GM23338 (cell line): ENCODE measurements around the gene SLC9A2.
A peak's percentile ranks its signal among the peaks of the same experiment; 100 is the strongest.

Experiments used
- CREB1 ChIP-seq: fragments of 250-450 bp; sonication (Bioruptor Pico); IDR thresholded peaks from 2 replicates; pipeline ENCODE4 v1.5.0; 2020; ENCODE audit warnings: low read depth, mild to moderate bottlenecking, moderate library complexity
- EZH2 ChIP-seq: fragments of 200-600 bp; sonication (generic); IDR thresholded peaks from one replicate; pipeline ENCODE4 v1.8.0; 2017; ENCODE audit warnings: antibody characterized with exemption, mild to moderate bottlenecking, low read depth; ENCODE audit not compliant: unreplicated experiment
- EZH2phosphoT487 ChIP-seq: fragments of 200-600 bp; sonication (generic); IDR thresholded peaks from one replicate; pipeline ENCODE4 v1.8.1; 2018; ENCODE audit warnings: antibody characterized with exemption; ENCODE audit not compliant: unreplicated experiment
- JUNB ChIP-seq: IDR thresholded peaks from one replicate; pipeline ENCODE4 v1.6.1; 2016; ENCODE audit warnings: antibody characterized with exemption; ENCODE audit not compliant: unreplicated experiment
- NANOG ChIP-seq: IDR thresholded peaks from 2 replicates; pipeline ENCODE4 v1.6.1; 2016; ENCODE audit warnings: antibody characterized with exemption, borderline replicate concordance
- POLR2AphosphoS5 ChIP-seq: IDR thresholded peaks from 2 replicates; pipeline ENCODE4 v1.6.1; 2016; ENCODE audit warnings: antibody characterized with exemption, low read depth
- ZNF114 ChIP-seq: fragments of 250-450 bp; sonication (Bioruptor Pico); IDR thresholded peaks from 2 replicates; pipeline ENCODE4 v1.5.0; 2020; ENCODE audit warnings: mild to moderate bottlenecking, moderate library complexity
- TF ChIP-seq, protein P1 (sequence below), 2 experiments: fragments of 200-600 bp in 1 of 2; sonication (generic) in 1 of 2; conservative IDR thresholded peaks; 2 replicates each; pipeline versions ENCODE4 v1.5.1 to v1.6.1; 2016 to 2017; ENCODE audit warnings: antibody characterized with exemption in 2 of 2, low read depth in 2 of 2, mild to moderate bottlenecking in 2 of 2, moderate library complexity in 1 of 2
- TF ChIP-seq, protein P2 (sequence below): IDR thresholded peaks from one replicate; pipeline ENCODE4 v1.6.1; 2018; ENCODE audit warnings: antibody characterized with exemption; ENCODE audit not compliant: unreplicated experiment
- TF ChIP-seq, protein P3 (sequence below): IDR thresholded peaks from 2 replicates; pipeline ENCODE4 v1.6.1; 2016; ENCODE audit warnings: antibody characterized with exemption

DNA sequence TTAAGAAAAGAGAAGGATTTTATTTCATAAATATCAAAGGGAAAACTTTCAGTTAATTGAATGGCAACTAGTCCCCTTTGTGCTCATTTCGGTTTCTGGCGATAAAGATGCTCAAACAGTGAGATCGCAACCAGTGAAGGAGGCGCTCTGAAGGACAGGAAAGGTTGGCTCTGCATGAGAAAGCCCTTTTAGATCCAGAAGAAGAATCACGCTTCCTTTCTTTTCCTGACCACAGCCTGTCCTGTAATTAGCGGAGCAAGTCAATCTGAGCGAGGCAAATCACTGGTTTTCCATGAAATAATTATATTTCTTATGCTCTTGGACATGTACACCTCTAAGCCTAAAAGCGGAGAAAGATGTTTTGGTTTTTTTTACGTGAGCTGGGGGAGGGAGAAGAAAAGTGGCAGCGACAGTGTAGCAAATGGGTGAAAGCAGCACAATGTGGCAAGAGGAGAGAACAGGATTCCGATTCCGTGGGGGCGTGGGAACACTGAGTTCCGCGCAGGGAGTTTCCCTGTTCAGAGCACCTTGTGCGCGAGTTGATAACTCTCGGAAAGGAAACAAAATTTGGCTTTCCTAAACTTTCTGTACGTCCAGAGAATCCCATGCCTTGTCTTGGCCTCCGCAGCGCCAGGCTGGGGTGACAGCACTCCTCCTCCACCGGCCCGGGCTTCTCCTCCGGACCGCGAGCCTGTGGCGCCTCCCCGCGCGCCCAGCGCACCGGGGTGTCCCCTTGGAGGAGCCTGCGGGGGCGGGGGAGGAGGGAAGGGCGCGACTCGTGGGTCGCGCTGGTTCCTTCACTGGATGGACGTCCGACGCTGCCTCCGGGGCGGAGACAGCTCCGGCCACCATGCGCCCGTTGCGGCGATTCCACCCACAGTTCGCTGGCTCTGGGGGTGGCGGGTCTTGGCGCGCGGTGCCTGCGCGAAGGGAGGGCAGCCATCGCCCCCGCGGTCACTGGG, 620 bp upstream of the SLC9A2 start:
- TF ChIP-seq, protein P1, sequence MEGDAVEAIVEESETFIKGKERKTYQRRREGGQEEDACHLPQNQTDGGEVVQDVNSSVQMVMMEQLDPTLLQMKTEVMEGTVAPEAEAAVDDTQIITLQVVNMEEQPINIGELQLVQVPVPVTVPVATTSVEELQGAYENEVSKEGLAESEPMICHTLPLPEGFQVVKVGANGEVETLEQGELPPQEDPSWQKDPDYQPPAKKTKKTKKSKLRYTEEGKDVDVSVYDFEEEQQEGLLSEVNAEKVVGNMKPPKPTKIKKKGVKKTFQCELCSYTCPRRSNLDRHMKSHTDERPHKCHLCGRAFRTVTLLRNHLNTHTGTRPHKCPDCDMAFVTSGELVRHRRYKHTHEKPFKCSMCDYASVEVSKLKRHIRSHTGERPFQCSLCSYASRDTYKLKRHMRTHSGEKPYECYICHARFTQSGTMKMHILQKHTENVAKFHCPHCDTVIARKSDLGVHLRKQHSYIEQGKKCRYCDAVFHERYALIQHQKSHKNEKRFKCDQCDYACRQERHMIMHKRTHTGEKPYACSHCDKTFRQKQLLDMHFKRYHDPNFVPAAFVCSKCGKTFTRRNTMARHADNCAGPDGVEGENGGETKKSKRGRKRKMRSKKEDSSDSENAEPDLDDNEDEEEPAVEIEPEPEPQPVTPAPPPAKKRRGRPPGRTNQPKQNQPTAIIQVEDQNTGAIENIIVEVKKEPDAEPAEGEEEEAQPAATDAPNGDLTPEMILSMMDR (conservative IDR thresholded peaks at IDR 0.05; ENCODE audit: low read depth in 2 of 2), result no peak
- TF ChIP-seq POLR2AphosphoS5, result no peak
- TF ChIP-seq EZH2, result peak; percentile 64
- TF ChIP-seq, protein P2, sequence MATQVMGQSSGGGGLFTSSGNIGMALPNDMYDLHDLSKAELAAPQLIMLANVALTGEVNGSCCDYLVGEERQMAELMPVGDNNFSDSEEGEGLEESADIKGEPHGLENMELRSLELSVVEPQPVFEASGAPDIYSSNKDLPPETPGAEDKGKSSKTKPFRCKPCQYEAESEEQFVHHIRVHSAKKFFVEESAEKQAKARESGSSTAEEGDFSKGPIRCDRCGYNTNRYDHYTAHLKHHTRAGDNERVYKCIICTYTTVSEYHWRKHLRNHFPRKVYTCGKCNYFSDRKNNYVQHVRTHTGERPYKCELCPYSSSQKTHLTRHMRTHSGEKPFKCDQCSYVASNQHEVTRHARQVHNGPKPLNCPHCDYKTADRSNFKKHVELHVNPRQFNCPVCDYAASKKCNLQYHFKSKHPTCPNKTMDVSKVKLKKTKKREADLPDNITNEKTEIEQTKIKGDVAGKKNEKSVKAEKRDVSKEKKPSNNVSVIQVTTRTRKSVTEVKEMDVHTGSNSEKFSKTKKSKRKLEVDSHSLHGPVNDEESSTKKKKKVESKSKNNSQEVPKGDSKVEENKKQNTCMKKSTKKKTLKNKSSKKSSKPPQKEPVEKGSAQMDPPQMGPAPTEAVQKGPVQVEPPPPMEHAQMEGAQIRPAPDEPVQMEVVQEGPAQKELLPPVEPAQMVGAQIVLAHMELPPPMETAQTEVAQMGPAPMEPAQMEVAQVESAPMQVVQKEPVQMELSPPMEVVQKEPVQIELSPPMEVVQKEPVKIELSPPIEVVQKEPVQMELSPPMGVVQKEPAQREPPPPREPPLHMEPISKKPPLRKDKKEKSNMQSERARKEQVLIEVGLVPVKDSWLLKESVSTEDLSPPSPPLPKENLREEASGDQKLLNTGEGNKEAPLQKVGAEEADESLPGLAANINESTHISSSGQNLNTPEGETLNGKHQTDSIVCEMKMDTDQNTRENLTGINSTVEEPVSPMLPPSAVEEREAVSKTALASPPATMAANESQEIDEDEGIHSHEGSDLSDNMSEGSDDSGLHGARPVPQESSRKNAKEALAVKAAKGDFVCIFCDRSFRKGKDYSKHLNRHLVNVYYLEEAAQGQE, result no peak
- no peak for TF ChIP-seq EZH2phosphoT487
- TF ChIP-seq CREB1 (CRISPR knock-in tag), result no peak
- no peak for TF ChIP-seq ZNF114 (CRISPR knock-in tag)
- TF ChIP-seq JUNB, result no peak
- TF ChIP-seq, protein P3, sequence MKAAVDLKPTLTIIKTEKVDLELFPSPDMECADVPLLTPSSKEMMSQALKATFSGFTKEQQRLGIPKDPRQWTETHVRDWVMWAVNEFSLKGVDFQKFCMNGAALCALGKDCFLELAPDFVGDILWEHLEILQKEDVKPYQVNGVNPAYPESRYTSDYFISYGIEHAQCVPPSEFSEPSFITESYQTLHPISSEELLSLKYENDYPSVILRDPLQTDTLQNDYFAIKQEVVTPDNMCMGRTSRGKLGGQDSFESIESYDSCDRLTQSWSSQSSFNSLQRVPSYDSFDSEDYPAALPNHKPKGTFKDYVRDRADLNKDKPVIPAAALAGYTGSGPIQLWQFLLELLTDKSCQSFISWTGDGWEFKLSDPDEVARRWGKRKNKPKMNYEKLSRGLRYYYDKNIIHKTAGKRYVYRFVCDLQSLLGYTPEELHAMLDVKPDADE, result no peak
- TF ChIP-seq NANOG, result no peak
